Measurements from ENCODE around the gene EFHD1. TPM values are rescaled to one million over a fixed set of nuclear protein-coding genes. Genes with fewer than 3 reads are reported as not detected.

The EFHD1 gene
- total RNA-seq, 1 experiment from 2014 or later, result not detected

- DNase-seq (ENCODE audit: unreplicated experiment), result no peak
- CTCF ChIA-PET, result no interaction called here
- Mint-ChIP-seq H3K36me3 (ENCODE audit: insufficient read depth, unreplicated experiment) (peaks cover 59% of the 10 kb centered on the region), H3K27ac (ENCODE audit: low read depth, unreplicated experiment) (no peak overlapping the region), H3K9me3 (ENCODE audit: unreplicated experiment) (no peaks in the 10 kb centered on the region), H3K4me1 (ENCODE audit: insufficient read depth, unreplicated experiment) (peaks cover 12% of the 10 kb centered on the region), H3K4me3 (ENCODE audit: unreplicated experiment) (no peak overlapping the region), H3K27me3 (ENCODE audit: insufficient read depth, unreplicated experiment) (no peaks in the 10 kb centered on the region)
- POLR2A ChIA-PET, result interaction anchor here (0.6 to 1.4 kb wide), 3 partner anchors 8 to 417 kb away, joined by 3 to 4 read pairs (median 4); no protein-coding TSS in a partner anchor
- BruUV-seq (replicated peaks), result no TSS peak
- intact Hi-C loops (cut with micrococcal nuclease), result no loop called here
- TF ChIP-seq, protein P1, sequence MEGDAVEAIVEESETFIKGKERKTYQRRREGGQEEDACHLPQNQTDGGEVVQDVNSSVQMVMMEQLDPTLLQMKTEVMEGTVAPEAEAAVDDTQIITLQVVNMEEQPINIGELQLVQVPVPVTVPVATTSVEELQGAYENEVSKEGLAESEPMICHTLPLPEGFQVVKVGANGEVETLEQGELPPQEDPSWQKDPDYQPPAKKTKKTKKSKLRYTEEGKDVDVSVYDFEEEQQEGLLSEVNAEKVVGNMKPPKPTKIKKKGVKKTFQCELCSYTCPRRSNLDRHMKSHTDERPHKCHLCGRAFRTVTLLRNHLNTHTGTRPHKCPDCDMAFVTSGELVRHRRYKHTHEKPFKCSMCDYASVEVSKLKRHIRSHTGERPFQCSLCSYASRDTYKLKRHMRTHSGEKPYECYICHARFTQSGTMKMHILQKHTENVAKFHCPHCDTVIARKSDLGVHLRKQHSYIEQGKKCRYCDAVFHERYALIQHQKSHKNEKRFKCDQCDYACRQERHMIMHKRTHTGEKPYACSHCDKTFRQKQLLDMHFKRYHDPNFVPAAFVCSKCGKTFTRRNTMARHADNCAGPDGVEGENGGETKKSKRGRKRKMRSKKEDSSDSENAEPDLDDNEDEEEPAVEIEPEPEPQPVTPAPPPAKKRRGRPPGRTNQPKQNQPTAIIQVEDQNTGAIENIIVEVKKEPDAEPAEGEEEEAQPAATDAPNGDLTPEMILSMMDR (IDR thresholded peaks at IDR 0.05; ENCODE audit: unreplicated experiment), result no peak
These were observed 88.5 kb downstream of the EFHD1 start for GRCh38 chr2:232721882-232722281.

DNA sequence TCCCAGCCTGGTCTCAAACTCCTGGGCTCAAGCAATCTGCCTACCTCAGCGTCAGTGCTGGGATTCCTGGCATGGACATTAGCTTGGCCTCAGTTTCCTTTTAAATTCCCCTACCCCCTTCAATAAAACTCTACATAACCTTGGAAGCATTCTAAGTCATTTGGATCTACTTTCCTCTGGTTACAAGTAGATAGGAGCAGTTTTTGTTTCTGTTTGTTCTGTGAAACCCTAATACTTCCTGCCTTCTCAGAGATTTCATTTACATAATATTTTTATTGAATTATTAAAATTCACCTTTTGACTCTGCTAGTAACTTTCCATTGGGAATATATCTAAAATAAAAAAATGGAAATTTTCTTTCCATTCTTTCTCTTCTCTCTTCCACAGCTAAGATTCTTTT lies 89.6 kb downstream of the EFHD1 start:
- DNase-seq (ENCODE audit: unreplicated experiment), result no peak
- no peaks in the 10 kb centered on the region for H3K27me3 Mint-ChIP-seq (ENCODE audit: insufficient read depth, unreplicated experiment)
- ChIA-PET CTCF (interaction anchor here (0.6 kb wide), 1 partner anchor 83 kb away, joined by 4 read pairs; no protein-coding TSS in a partner anchor), POLR2A (interaction anchor here (1.4 kb wide), 1 partner anchor 9 kb away, joined by 4 read pairs; no protein-coding TSS in a partner anchor)
- no peak overlapping the region for H3K4me3 Mint-ChIP-seq (ENCODE audit: unreplicated experiment)
- no peaks in the 10 kb centered on the region for H3K9me3 Mint-ChIP-seq (ENCODE audit: unreplicated experiment)
- TF ChIP-seq, protein P1 (IDR thresholded peaks at IDR 0.05; ENCODE audit: unreplicated experiment), result no peak
- peaks cover 12% of the 10 kb centered on the region for H3K4me1 Mint-ChIP-seq (ENCODE audit: insufficient read depth, unreplicated experiment)
- peaks cover 49% of the 10 kb centered on the region for H3K36me3 Mint-ChIP-seq (ENCODE audit: insufficient read depth, unreplicated experiment)
- BruUV-seq (replicated peaks), result no TSS peak
- no peak overlapping the region for H3K27ac Mint-ChIP-seq (ENCODE audit: low read depth, unreplicated experiment)
- intact Hi-C loops (cut with micrococcal nuclease), result no loop called here

DNA sequence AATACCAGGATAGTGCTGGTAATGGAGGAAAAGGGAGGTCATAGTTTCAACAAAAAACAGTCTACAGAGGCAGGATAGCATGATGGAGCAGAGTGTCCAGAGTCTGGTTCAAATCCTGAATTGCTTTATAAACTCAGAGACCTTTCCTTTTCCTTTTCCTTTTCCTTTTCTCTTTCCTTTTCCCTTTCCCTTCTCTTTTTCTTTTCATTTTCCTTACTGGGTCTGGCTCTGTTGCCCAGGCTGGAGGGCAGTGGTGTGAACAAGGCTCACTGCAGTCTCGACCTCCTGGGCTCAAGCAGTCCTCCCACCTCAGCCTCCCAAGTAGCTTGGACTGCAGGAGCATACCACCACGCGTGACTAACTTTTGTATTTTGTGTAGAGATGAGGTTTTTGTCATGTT lies 95.4 kb downstream of the EFHD1 start:
- H3K36me3 Mint-ChIP-seq (ENCODE audit: insufficient read depth, unreplicated experiment), result peaks cover 57% of the 10 kb centered on the region
- DNase-seq (ENCODE audit: unreplicated experiment), result no peak
- ChIA-PET CTCF (interaction anchor here (1.0 to 1.1 kb wide), 3 partner anchors 10 to 20 kb away, joined by 3 to 5 read pairs (median 3); no protein-coding TSS in a partner anchor), POLR2A (no interaction called here)
- peaks cover 10% of the 10 kb centered on the region for H3K4me1 Mint-ChIP-seq (ENCODE audit: insufficient read depth, unreplicated experiment)
- TF ChIP-seq, protein P1 (IDR thresholded peaks at IDR 0.05; ENCODE audit: unreplicated experiment), result no peak
- H3K9me3 Mint-ChIP-seq (ENCODE audit: unreplicated experiment), result no peaks in the 10 kb centered on the region
- H3K4me3 Mint-ChIP-seq (ENCODE audit: unreplicated experiment), result no peak overlapping the region
- no peaks in the 10 kb centered on the region for H3K27me3 Mint-ChIP-seq (ENCODE audit: insufficient read depth, unreplicated experiment)
- intact Hi-C loops (cut with micrococcal nuclease), result no loop called here
- no TSS peak for BruUV-seq (replicated peaks)
- H3K27ac Mint-ChIP-seq (ENCODE audit: low read depth, unreplicated experiment), result peak overlapping the region; percentile 72

DNA sequence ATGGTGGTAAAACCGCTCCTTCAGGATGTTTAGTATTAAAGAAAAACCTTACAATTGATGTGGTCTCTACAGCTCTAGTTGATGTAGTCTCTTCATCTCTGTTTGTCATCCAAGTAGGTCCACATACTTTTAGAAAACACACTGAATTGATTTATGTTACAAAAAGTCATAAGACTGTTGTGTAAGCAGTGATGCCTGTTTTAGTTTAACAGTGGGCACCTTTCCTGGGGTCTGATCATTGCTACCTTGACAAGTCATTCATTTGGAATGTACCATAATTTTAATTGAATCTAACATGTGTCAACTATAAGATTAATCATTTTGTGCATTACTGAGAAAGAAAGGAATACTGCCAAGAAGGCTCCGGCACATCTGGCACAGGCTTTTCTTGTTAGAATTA lies 98.1 kb downstream of the EFHD1 start:
- Mint-ChIP-seq H3K9me3 (ENCODE audit: unreplicated experiment) (no peaks in the 10 kb centered on the region), H3K27ac (ENCODE audit: low read depth, unreplicated experiment) (no peak overlapping the region), H3K4me1 (ENCODE audit: insufficient read depth, unreplicated experiment) (peaks cover 10% of the 10 kb centered on the region), H3K36me3 (ENCODE audit: insufficient read depth, unreplicated experiment) (peaks cover 39% of the 10 kb centered on the region), H3K27me3 (ENCODE audit: insufficient read depth, unreplicated experiment) (no peaks in the 10 kb centered on the region), H3K4me3 (ENCODE audit: unreplicated experiment) (no peak overlapping the region)
- ChIA-PET POLR2A (interaction anchor here (1.5 to 2.0 kb wide), 3 partner anchors 9 to 13 kb away, joined by 3 to 6 read pairs (median 5); no protein-coding TSS in a partner anchor), CTCF (interaction anchor here (0.5 kb wide), 1 partner anchor 28 kb away, joined by 3 read pairs; no protein-coding TSS in a partner anchor)
- DNase-seq (ENCODE audit: unreplicated experiment), result peak; percentile 5
- no TSS peak for BruUV-seq (replicated peaks)
- intact Hi-C loops (cut with micrococcal nuclease), result no loop called here
- TF ChIP-seq, protein P1 (IDR thresholded peaks at IDR 0.05; ENCODE audit: unreplicated experiment), result no peak

Other genes starting within 250 kb of the EFHD1 start
- gene ALPG, start 226.8 kb upstream of the EFHD1 start, total RNA-seq (2022), result not detected in 2 replicates
- not detected in 2 replicates for gene ALPI, start 177.5 kb upstream of the EFHD1 start, total RNA-seq (2022)
- not detected in 2 replicates for gene ECEL1, start 145.8 kb upstream of the EFHD1 start, total RNA-seq (2022)
- not detected in 2 replicates for gene PRSS56, start 113.2 kb upstream of the EFHD1 start, total RNA-seq (2022)
- not detected in 2 replicates for gene CHRND, start 107.4 kb upstream of the EFHD1 start, total RNA-seq (2022)
- gene CHRNG, start 93.9 kb upstream of the EFHD1 start, total RNA-seq (2022), result not detected in 2 replicates
- gene TIGD1, start 83.0 kb upstream of the EFHD1 start, total RNA-seq (2022), result 4.9 and 5.2 TPM in 2 replicates
- gene EIF4E2, start 82.9 kb upstream of the EFHD1 start, total RNA-seq (2022), result 51.7 and 52.8 TPM in 2 replicates
- gene GIGYF2, start 63.7 kb downstream of the EFHD1 start, total RNA-seq (2022), result 71.1 and 90.3 TPM in 2 replicates
- gene KCNJ13, start 143.0 kb downstream of the EFHD1 start, total RNA-seq (2022), result not detected in 2 replicates
- gene SNORC, start 236.7 kb downstream of the EFHD1 start, total RNA-seq (2022), result 7.8 and 8.2 TPM in 2 replicates